HepG2 (cell line): ENCODE results near the gene VRK2. TPM values are rescaled to one million over a fixed set of nuclear protein-coding genes. Genes with fewer than 3 reads are reported as not detected.

Source experiments
- AKNA ChIP-seq: sonication (generic); formaldehyde crosslinking; IDR thresholded peaks from 2 replicates; pipeline ENCODE4 v1.4.0; 2020; ENCODE audit warnings: missing genetic modification reagents, borderline replicate concordance
- ARID5B ChIP-seq: IDR thresholded peaks from 2 replicates; pipeline ENCODE4 v1.4.0; 2020; ENCODE audit warnings: mild to moderate bottlenecking, missing genetic modification reagents
- BRF2 ChIP-seq: sonication (generic); formaldehyde crosslinking; IDR thresholded peaks from 2 replicates; pipeline ENCODE4 v1.8.1; 2022; ENCODE audit warnings: mild to moderate bottlenecking, missing genetic modification reagents
- FLYWCH1 ChIP-seq: sonication (generic); formaldehyde crosslinking; IDR thresholded peaks from 2 replicates; pipeline ENCODE4 v1.8.1; 2023; ENCODE audit warnings: mild to moderate bottlenecking, missing genetic modification reagents
- GABPA ChIP-seq, 2 experiments: IDR thresholded peaks; 2 replicates each; pipeline ENCODE4 v1.6.1; 2011 to 2016; ENCODE audit warnings: low read depth in 2 of 2, low read length in 1 of 2, missing biosample characterization in 1 of 2, missing genetic modification characterization in 1 of 2
- HOXA3 ChIP-seq: sonication (generic); formaldehyde crosslinking; IDR thresholded peaks from 2 replicates; pipeline ENCODE4 v1.5.0; 2020; ENCODE audit warnings: missing genetic modification reagents
- JUN ChIP-seq: sonication (generic); formaldehyde crosslinking; IDR thresholded peaks from 2 replicates; pipeline ENCODE4 v1.4.0; 2020; ENCODE audit warnings: mild to moderate bottlenecking, missing genetic modification reagents
- KDM3A ChIP-seq: IDR thresholded peaks from 2 replicates; pipeline ENCODE4 v1.6.1; 2018; ENCODE audit warnings: low read depth, missing compliant biosample characterization
- MAX ChIP-seq: IDR thresholded peaks from 2 replicates; pipeline ENCODE4 v1.6.1; 2012; ENCODE audit warnings: inconsistent platforms
- RFX1 ChIP-seq: fragments of 450-650 bp; IDR thresholded peaks from 2 replicates; pipeline ENCODE4 v1.6.1; 2017
- ZNF224 ChIP-seq: sonication (generic); formaldehyde crosslinking; IDR thresholded peaks from 2 replicates; pipeline ENCODE4 v1.5.0; 2020; ENCODE audit warnings: mild to moderate bottlenecking, missing genetic modification reagents
- ZNF234 ChIP-seq: sonication (generic); formaldehyde crosslinking; conservative IDR thresholded peaks from 2 replicates; pipeline ENCODE4 v1.5.1; 2020; ENCODE audit warnings: mild to moderate bottlenecking, missing genetic modification reagents
- ZNF33A ChIP-seq: sonication (generic); formaldehyde crosslinking; IDR thresholded peaks from 2 replicates; pipeline ENCODE4 v1.5.1; 2020; ENCODE audit warnings: missing genetic modification reagents, mild to moderate bottlenecking, moderate library complexity, borderline replicate concordance
- ZNF775 ChIP-seq: sonication (generic); formaldehyde crosslinking; IDR thresholded peaks from 2 replicates; pipeline ENCODE4 v1.4.0; 2020; ENCODE audit warnings: missing genetic modification reagents, mild to moderate bottlenecking, moderate library complexity, borderline replicate concordance
- polyA plus RNA-seq, 8 experiments: library from polyadenylated mRNA; depleted of rRNA in 3 of 8; stranded (reverse) in 7 of 8; unstranded in 1 of 8; fragments of >200 nt; fragmentation: Illumina TruSeq in 4 of 8; extraction: Trizol in 4 of 8; gene quantifications; 2 replicates each; pipeline versions ENCODE4 v1.2.1 to v1.2.3, GENCODE V29; 2011 to 2016; ENCODE audit warnings: low read depth in 4 of 8, missing spikeins in 1 of 8, mixed read lengths in 1 of 8; ENCODE audit not compliant: insufficient read depth in 1 of 8
- total RNA-seq, 5 experiments: library from RNA; depleted of rRNA; stranded (reverse); fragments of >200 nt; fragmentation: Illumina TruSeq; extraction: Trizol; gene quantifications; 2 replicates each; pipeline ENCODE4 v1.2.3, GENCODE V29; 2016; ENCODE audit warnings: low read depth in 1 of 5

The VRK2 gene
- total and polyA plus RNA-seq, 2 of the 13 experiments (the other 11 are each of a cell fraction or from before 2014, with no cell fraction given): 13.3 to 29.1 TPM

GRCh38 chr2:58046585-58047372 lies at the start of gene VRK2 (continued):
- peak; percentile 98 for TF ChIP-seq MAX
- no peak for TF ChIP-seq RFX1
- TF ChIP-seq JUN (CRISPR knock-in tag): 0 out of 2 replicates have a peak, but pooled peaks have one; percentile 55
- peak; percentile 89; the same call in 1 of the 2 replicates for TF ChIP-seq FLYWCH1
- TF ChIP-seq BRF2 (CRISPR knock-in tag): no peak; the same call in 1 of the 2 replicates
- TF ChIP-seq HOXA3 (CRISPR knock-in tag): peak; percentile 81
- TF ChIP-seq ZNF224: peak; percentile 99
- peak; percentile 94 for TF ChIP-seq AKNA
- peak; percentile 76 for TF ChIP-seq ARID5B (CRISPR knock-in tag)
- peak; percentile 98 for TF ChIP-seq ZNF775 (CRISPR knock-in tag)
- 0 out of 2 replicates have a peak, but pooled peaks have one; percentile 23 for TF ChIP-seq GABPA (IDR thresholded peaks at IDR 0.05; ENCODE audit: low read depth, low read length)
- no peak; the same call in 1 of the 2 replicates for TF ChIP-seq GABPA (CRISPR knock-in tag; IDR thresholded peaks at IDR 0.05; ENCODE audit: low read depth)
- 0 out of 2 replicates have a peak, but pooled peaks have one; percentile 5 for TF ChIP-seq ZNF33A (CRISPR knock-in tag)
- TF ChIP-seq ZNF234: peak; percentile 97
- peak; percentile 92 for TF ChIP-seq KDM3A (CRISPR knock-in tag)
